ENCODE data around the gene DAAM1.

DNA sequence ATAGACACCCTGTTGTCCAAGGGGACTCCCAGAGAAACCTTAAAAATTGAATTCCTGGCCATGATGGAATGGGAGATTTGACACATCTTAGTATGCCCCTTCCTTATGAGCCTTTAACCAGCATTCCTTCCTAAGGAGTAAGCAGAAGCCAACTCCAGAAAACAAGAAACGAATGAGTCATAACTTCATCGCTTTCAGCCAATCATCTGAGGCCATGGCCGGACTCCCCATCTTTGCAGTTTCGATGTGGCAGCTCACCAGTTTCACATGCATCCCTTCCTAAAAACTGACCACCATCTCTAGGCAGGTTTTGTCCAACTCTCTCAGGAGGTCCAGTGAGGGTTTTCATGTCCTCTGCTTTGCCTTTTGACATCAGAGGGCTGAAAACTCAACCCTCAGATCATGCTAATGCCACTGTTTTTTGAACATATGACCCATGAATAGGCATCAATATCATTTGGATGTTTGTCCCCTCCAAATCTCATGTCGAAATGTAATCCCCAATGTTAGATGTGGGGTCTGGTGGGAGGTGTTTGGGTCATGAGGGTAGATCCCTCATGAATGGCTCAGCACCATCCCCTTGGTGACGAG lies 19.9 kb downstream of the DAAM1 start:
- TF ChIP-seq CTCF (conservative IDR thresholded peaks at IDR 0.05; ENCODE audit: low read length) (no peak), EZH2phosphoT487 (IDR thresholded peaks at IDR 0.05; ENCODE audit: borderline replicate concordance) (no peak)
